ENCODE data around the gene C1orf210. TPM values are rescaled to one million over a fixed set of nuclear protein-coding genes. Genes with fewer than 3 reads are reported as not detected.

Gene C1orf210
- total and polyA plus RNA-seq, 2 of the 13 experiments (the other 11 are each of a cell fraction or from before 2014, with no cell fraction given), result 0.49 to 5.1 TPM

DNA sequence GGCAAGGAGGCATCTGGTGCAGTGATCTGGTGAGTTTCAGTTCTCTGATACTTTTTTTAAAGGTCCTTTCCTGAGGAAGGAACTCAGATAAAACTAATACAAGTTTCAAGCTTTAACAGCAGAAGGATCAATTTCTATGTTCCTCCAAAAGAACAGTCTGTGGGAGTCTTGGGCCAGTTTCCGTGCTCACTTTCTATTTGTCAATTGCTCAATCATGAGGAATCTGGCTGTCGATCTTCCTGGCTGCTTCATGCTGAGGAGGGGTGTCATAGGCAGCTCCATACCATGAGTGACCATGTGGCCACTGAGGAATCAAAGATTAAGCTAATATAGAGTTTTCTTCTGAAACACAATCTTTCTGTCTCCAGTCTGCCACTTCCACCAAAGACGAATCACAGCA lies 27.0 kb downstream of the C1orf210 start:
- H3K9me3 ChIP-seq (ENCODE audit: low read length), result peaks cover 22% of the 10 kb centered on the region
- H3K4me3 ChIP-seq (replicated peaks in 1 of 3; ENCODE audit: insufficient read depth in 1 of 3, low read depth in 2 of 3, low read length in 3 of 3), result no peak overlapping the region
- intact Hi-C loops (cut with micrococcal nuclease; ENCODE audit: unreplicated experiment) (no loop called here), in situ Hi-C loops (cut with HindIII; ENCODE audit: extremely low pct_ligation_motif_present, low pct_unique_long_range_greater_than_20kb) (no loop called here)
- no peak for FAIRE-seq
- H3K27me3 ChIP-seq (ENCODE audit: control insufficient read depth in 1 of 2, insufficient read depth in 2 of 2, low read length in 2 of 2), result peaks cover 3 to 7% of the 10 kb centered on the region in 2 experiments; a peak in 3 of 5 replicates
- H3K79me2 ChIP-seq (ENCODE audit: insufficient read depth, low read length), result no peaks in the 10 kb centered on the region
- WGBS (ENCODE audit: low lambda C conversion rate), result 15% methylated on average over 3 of the region's 3 CpGs
- no peak overlapping the region for H3K4me2 ChIP-seq (ENCODE audit: low read depth, low read length)
- TF ChIP-seq, protein P1, sequence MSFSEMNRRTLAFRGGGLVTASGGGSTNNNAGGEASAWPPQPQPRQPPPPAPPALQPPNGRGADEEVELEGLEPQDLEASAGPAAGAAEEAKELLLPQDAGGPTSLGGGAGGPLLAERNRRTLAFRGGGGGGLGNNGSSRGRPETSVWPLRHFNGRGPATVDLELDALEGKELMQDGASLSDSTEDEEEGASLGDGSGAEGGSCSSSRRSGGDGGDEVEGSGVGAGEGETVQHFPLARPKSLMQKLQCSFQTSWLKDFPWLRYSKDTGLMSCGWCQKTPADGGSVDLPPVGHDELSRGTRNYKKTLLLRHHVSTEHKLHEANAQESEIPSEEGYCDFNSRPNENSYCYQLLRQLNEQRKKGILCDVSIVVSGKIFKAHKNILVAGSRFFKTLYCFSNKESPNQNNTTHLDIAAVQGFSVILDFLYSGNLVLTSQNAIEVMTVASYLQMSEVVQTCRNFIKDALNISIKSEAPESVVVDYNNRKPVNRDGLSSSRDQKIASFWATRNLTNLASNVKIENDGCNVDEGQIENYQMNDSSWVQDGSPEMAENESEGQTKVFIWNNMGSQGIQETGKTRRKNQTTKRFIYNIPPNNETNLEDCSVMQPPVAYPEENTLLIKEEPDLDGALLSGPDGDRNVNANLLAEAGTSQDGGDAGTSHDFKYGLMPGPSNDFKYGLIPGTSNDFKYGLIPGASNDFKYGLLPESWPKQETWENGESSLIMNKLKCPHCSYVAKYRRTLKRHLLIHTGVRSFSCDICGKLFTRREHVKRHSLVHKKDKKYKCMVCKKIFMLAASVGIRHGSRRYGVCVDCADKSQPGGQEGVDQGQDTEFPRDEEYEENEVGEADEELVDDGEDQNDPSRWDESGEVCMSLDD (CRISPR knock-in tag; IDR thresholded peaks at IDR 0.05; ENCODE audit: borderline replicate concordance), result no peak
- TF ChIP-seq CEBPB (IDR thresholded peaks at IDR 0.05; ENCODE audit: borderline replicate concordance, low read depth, low read length), result peak; percentile 52; the same call in 1 of the 2 replicates
- no peaks in the 10 kb centered on the region for H4K20me1 ChIP-seq (ENCODE audit: insufficient read depth, low read length)
- H2AFZ ChIP-seq (ENCODE audit: low read length), result no peak overlapping the region
- ATAC-seq, result no peak
- DNase-seq (ENCODE audit: low spot score), result no peak
- H3K36me3 ChIP-seq (replicated peaks in 1 of 2; ENCODE audit: control insufficient read depth in 1 of 2, insufficient read depth in 2 of 2, low read length in 2 of 2), result no peaks in the 10 kb centered on the region
- no peak overlapping the region for H3K27ac ChIP-seq (ENCODE audit: extremely low read length, insufficient read depth, low read length)
- no TSS peak for BruUV-seq (replicated peaks)
- CTCF ChIA-PET (ENCODE audit: low intra/inter-chr PET ratio, low total read pairs), result no interaction called here
- no peak overlapping the region for H3K9ac ChIP-seq (ENCODE audit: insufficient read depth, low read depth, low read length)
- peaks cover 8% of the 10 kb centered on the region; the same call in 1 of the 2 replicates for H3K4me1 ChIP-seq (ENCODE audit: insufficient read depth, low read length)
- POLR2A ChIA-PET, result no interaction called here

DNA sequence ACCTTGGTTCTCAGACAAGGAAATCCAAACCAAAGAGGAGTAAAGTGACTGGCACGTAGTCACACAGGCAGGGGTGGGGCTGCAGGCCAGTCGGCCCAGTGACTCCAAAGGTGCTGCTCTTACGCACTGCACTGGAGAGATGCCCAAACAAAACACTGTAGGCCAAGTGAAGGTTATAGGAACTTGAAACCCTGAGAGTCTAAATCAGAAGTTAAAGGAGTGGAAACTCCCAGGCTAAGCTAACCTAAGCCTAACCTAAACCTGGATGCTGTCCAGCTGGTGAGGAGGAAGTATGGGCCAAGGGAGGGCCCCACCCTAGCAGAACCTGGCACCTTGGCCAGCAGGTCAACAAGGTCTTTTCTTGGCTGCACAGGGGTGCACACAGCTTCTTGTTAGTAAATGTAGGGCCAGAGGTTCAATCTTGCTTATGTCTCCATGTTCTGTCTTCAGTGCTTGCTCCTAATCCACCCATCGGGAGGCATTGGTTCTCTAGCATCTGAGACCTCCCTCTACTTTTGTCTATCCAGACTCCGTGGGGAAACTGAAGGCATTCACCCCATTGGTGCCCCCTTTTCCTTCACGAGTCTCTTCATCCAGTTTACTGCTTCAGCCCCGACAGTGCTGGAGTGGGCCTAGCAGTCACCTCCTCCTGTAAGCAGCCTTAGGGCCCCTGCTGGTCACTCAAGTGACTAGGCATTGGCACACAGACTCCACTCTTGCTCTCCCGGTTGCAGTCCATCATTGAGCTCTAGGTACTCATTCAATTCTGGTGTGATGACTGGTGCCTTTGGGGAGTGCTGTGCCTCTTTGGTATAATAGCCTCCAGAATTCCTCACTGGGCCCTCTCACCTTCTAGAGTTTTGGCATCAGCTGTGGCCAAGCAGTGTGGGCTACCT lies 28.5 kb downstream of the C1orf210 start:
- Histone ChIP-seq H3K9ac (ENCODE audit: insufficient read depth, low read depth, low read length) (no peak overlapping the region), H2AFZ (ENCODE audit: low read length) (no peak overlapping the region), H3K4me1 (ENCODE audit: insufficient read depth, low read length) (peaks cover 8% of the 10 kb centered on the region; the same call in 1 of the 2 replicates), H3K27me3 (ENCODE audit: control insufficient read depth in 1 of 2, insufficient read depth in 2 of 2, low read length in 2 of 2) (peaks cover 3 to 9% of the 10 kb centered on the region in 2 experiments; a peak in 3 of 5 replicates), H3K27ac (ENCODE audit: extremely low read length, insufficient read depth, low read length) (no peak overlapping the region), H3K4me2 (ENCODE audit: low read depth, low read length) (no peak overlapping the region), H4K20me1 (ENCODE audit: insufficient read depth, low read length) (no peaks in the 10 kb centered on the region), H3K36me3 (replicated peaks in 1 of 2; ENCODE audit: control insufficient read depth in 1 of 2, insufficient read depth in 2 of 2, low read length in 2 of 2) (no peaks in the 10 kb centered on the region), H3K9me3 (ENCODE audit: low read length) (0 out of 2 replicates have a peak, but pooled peaks cover 9% of the 10 kb centered on the region), H3K79me2 (ENCODE audit: insufficient read depth, low read length) (no peaks in the 10 kb centered on the region), H3K4me3 (replicated peaks in 1 of 3; ENCODE audit: insufficient read depth in 1 of 3, low read depth in 2 of 3, low read length in 3 of 3) (no peak overlapping the region)
- ChIA-PET CTCF (ENCODE audit: low intra/inter-chr PET ratio, low total read pairs) (no interaction called here), POLR2A (no interaction called here)
- BruUV-seq (replicated peaks), result no TSS peak
- peak; percentile 60 for ATAC-seq
- no peak for DNase-seq (ENCODE audit: low spot score)
- 22% methylated on average over 7 of the region's 8 CpGs for WGBS (ENCODE audit: low lambda C conversion rate)
- no peak for FAIRE-seq
- in situ Hi-C loops (cut with HindIII; ENCODE audit: extremely low pct_ligation_motif_present, low pct_unique_long_range_greater_than_20kb) (no loop called here), intact Hi-C loops (cut with micrococcal nuclease; ENCODE audit: unreplicated experiment) (no loop called here)
- TF ChIP-seq ZNF773 (CRISPR knock-in tag; IDR thresholded peaks at IDR 0.05; ENCODE audit: borderline replicate concordance) (no peak), MYC (CRISPR knock-in tag; IDR thresholded peaks at IDR 0.05; ENCODE audit: borderline replicate concordance) (no peak)
- TF ChIP-seq, protein P2, sequence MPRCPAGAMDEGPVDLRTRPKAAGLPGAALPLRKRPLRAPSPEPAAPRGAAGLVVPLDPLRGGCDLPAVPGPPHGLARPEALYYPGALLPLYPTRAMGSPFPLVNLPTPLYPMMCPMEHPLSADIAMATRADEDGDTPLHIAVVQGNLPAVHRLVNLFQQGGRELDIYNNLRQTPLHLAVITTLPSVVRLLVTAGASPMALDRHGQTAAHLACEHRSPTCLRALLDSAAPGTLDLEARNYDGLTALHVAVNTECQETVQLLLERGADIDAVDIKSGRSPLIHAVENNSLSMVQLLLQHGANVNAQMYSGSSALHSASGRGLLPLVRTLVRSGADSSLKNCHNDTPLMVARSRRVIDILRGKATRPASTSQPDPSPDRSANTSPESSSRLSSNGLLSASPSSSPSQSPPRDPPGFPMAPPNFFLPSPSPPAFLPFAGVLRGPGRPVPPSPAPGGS (CRISPR knock-in tag; IDR thresholded peaks at IDR 0.05), result no peak
- TF ChIP-seq, protein P3, sequence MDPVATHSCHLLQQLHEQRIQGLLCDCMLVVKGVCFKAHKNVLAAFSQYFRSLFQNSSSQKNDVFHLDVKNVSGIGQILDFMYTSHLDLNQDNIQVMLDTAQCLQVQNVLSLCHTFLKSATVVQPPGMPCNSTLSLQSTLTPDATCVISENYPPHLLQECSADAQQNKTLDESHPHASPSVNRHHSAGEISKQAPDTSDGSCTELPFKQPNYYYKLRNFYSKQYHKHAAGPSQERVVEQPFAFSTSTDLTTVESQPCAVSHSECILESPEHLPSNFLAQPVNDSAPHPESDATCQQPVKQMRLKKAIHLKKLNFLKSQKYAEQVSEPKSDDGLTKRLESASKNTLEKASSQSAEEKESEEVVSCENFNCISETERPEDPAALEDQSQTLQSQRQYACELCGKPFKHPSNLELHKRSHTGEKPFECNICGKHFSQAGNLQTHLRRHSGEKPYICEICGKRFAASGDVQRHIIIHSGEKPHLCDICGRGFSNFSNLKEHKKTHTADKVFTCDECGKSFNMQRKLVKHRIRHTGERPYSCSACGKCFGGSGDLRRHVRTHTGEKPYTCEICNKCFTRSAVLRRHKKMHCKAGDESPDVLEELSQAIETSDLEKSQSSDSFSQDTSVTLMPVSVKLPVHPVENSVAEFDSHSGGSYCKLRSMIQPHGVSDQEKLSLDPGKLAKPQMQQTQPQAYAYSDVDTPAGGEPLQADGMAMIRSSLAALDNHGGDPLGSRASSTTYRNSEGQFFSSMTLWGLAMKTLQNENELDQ (CRISPR knock-in tag; IDR thresholded peaks at IDR 0.05; ENCODE audit: borderline replicate concordance), result no peak
